NCI-H82 (cell line): ENCODE data around the gene WDR53.
A peak's percentile ranks its signal among the peaks of the same experiment; 100 is the strongest.
"Not testable (repeated sequence)": the region's sequence is repeated elsewhere in the genome, so short reads cannot be mapped to it uniquely, and the experiment has no call there.

Source experiments
- DNase-seq: peaks from one replicate; lab custom pipeline; 2025; lab: John Stamatoyannopoulos, UW

Gene WDR53

GRCh38 chr3:196568246-196569002 lies at the start of gene WDR53, which contains the start of gene FBXO45:
TSS of gene WDR53 (minus strand) at chr3:196568554. CDS start at chr3:196561475, 7,079 bp downstream.
TSS of gene FBXO45 (plus strand) at chr3:196568660. CDS start at chr3:196568985, 325 bp downstream.
- DNase-seq, result peak; percentile 98

GRCh38 chr3:196617256-196617655 lies 48.9 kb upstream of the WDR53 start:
- DNase-seq, result peak; percentile 84

- DNase-seq, result not testable (repeated sequence)
These were observed 46.9 kb upstream of the WDR53 start for GRCh38 chr3:196615234-196615633.

GRCh38 chr3:196611761-196612483 lies 43.6 kb upstream of the WDR53 start:
- no peak for DNase-seq

GRCh38 chr3:196609805-196610515 lies 41.6 kb upstream of the WDR53 start:
- no peak for DNase-seq

GRCh38 chr3:196609343-196609775 lies 41.0 kb upstream of the WDR53 start:
- DNase-seq, result peak; percentile 96

GRCh38 chr3:196608693-196609092 lies 40.3 kb upstream of the WDR53 start:
- no peak for DNase-seq

- peak; percentile 41 for DNase-seq
These were observed 36.2 kb upstream of the WDR53 start for GRCh38 chr3:196604548-196604947.

GRCh38 chr3:196603683-196604082 lies 35.3 kb upstream of the WDR53 start:
- DNase-seq, result peak; percentile 62

- DNase-seq, result no peak
These were observed 34.3 kb upstream of the WDR53 start for GRCh38 chr3:196602673-196603072.

GRCh38 chr3:196600359-196600758 lies 32.0 kb upstream of the WDR53 start:
- DNase-seq, result no peak

- DNase-seq, result no peak
These were observed 31.4 kb upstream of the WDR53 start for GRCh38 chr3:196599734-196600128.

GRCh38 chr3:196597971-196598733 lies 29.8 kb upstream of the WDR53 start:
- DNase-seq, result not testable (repeated sequence)

- DNase-seq, result no peak
These were observed 28.0 kb upstream of the WDR53 start for GRCh38 chr3:196596355-196596754.

- peak; percentile 74 for DNase-seq
These were observed 21.9 kb upstream of the WDR53 start for GRCh38 chr3:196590279-196590678.

- peak; percentile 73 for DNase-seq
These were observed 16.8 kb upstream of the WDR53 start for GRCh38 chr3:196585044-196585757.

- no peak for DNase-seq
These were observed 4.0 kb upstream of the WDR53 start for GRCh38 chr3:196572389-196572788.

- not testable (repeated sequence) for DNase-seq
These were observed 2.0 kb upstream of the WDR53 start for GRCh38 chr3:196570332-196570731.

GRCh38 chr3:196569003-196569516 lies 706 bp upstream of the WDR53 start:
- peak; percentile 52 for DNase-seq

GRCh38 chr3:196563721-196564225 lies 4.6 kb downstream of the WDR53 start:
- no peak for DNase-seq

GRCh38 chr3:196559826-196560225 lies 8.5 kb downstream of the WDR53 start:
- no peak for DNase-seq
